Kidney (tissue), 14 donors: Measurements from ENCODE around the gene CCNT1. TPM values are rescaled to one million over a fixed set of nuclear protein-coding genes. Genes with fewer than 3 reads are reported as not detected.

Experiments used
- DNase-seq, 5 donors: peaks; one replicate each; pipeline ENCODE4 v3.0.0-alpha.2; 2013 to 2020
- FAIRE-seq: peaks from 2 replicates; lab custom pipeline; 2012; peaks lifted over from hg19 to GRCh38; lab: Jason Lieb, UNC
- H3K27ac ChIP-seq, 2 donors: one replicate each; pipeline ENCODE4 v1.7.0; 2013; ENCODE audit warnings: low read depth in 2 of 2, low read length in 2 of 2, inconsistent platforms in 1 of 2
- H3K27me3 ChIP-seq: one replicate; pipeline ENCODE4 v1.7.1; 2013; ENCODE audit warnings: low read length, inconsistent platforms; ENCODE audit not compliant: control insufficient read depth, insufficient read depth
- H3K36me3 ChIP-seq, 3 donors: one replicate each; pipeline versions ENCODE4 v1.7.0 to v1.7.1; 2013; ENCODE audit warnings: low read length in 3 of 3, control low read depth in 1 of 3, inconsistent platforms in 1 of 3; ENCODE audit not compliant: insufficient read depth in 3 of 3, control insufficient read depth in 2 of 3
- H3K4me1 ChIP-seq, 3 donors: one replicate each; pipeline versions ENCODE4 v1.7.0 to v1.7.1; 2013; ENCODE audit warnings: low read length in 3 of 3, inconsistent platforms in 1 of 3, low read depth in 1 of 3; ENCODE audit not compliant: control insufficient read depth in 2 of 3, insufficient read depth in 2 of 3
- H3K4me3 ChIP-seq, 3 donors: one replicate each; pipeline versions ENCODE4 v1.7.0 to v1.8.1; 2013; ENCODE audit warnings: low read length in 3 of 3, control low read depth in 1 of 3, inconsistent platforms in 1 of 3
- H3K9ac ChIP-seq, 3 donors: one replicate each; pipeline versions ENCODE4 v1.7.0 to v1.7.1; 2013; ENCODE audit warnings: low read length in 3 of 3, control low read depth in 1 of 3, inconsistent platforms in 1 of 3
- H3K9me3 ChIP-seq, 3 donors: one replicate each; pipeline versions ENCODE4 v1.7.0 to v1.7.1; 2013; ENCODE audit warnings: low read length in 3 of 3, control low read depth in 1 of 3, inconsistent platforms in 1 of 3; ENCODE audit not compliant: control insufficient read depth in 2 of 3, insufficient read depth in 1 of 3
- intact Hi-C: fragments of 100-400 bp; cut with DNase I; formaldehyde crosslinking; loops from one replicate; pipeline ENCODE4 v1.11.1; 2022
- polyA plus RNA-seq: library from polyadenylated mRNA; stranded (reverse); fragments of 350-450 nt; fragmentation: Illumina TruSeq; extraction: RNeasy Lipid Tissue Mini Kit (QIAGEN cat#74804); gene quantifications from one replicate; pipeline ENCODE4 v1.2.3, GENCODE V29; 2014; ENCODE audit warnings: low read depth, low replicate concordance; ENCODE audit not compliant: insufficient read depth
- total RNA-seq: library from RNA; stranded (reverse); fragmentation: NEBNext Ultra II Directional; extraction: Animal tissue kit (Norgen Biotek cat#: 25700); gene quantifications from one replicate; pipeline ENCODE4 v1.2.1, GENCODE V29; 2021
- TF ChIP-seq, protein P1 (sequence below): IDR thresholded peaks from 3 replicates; pipeline ENCODE4 v1.5.1; 2012; ENCODE audit warnings: mild to moderate bottlenecking, moderate library complexity, borderline replicate concordance; ENCODE audit not compliant: insufficient read depth; ENCODE audit errors: extremely low read depth
- donor health status: control.
- donor health status: control.
- donor health status: control.
- donor health status: control.
- donor health status: control.
- donor health status: DM: yes; HTN: yes; CAD: no.
- donor health status: Normal renal cell carcinoma (clear cell type).

CCNT1 gene
- total and polyA plus RNA-seq, 2 donors from 2014 or later: 4.1 to 39.4 TPM

DNA sequence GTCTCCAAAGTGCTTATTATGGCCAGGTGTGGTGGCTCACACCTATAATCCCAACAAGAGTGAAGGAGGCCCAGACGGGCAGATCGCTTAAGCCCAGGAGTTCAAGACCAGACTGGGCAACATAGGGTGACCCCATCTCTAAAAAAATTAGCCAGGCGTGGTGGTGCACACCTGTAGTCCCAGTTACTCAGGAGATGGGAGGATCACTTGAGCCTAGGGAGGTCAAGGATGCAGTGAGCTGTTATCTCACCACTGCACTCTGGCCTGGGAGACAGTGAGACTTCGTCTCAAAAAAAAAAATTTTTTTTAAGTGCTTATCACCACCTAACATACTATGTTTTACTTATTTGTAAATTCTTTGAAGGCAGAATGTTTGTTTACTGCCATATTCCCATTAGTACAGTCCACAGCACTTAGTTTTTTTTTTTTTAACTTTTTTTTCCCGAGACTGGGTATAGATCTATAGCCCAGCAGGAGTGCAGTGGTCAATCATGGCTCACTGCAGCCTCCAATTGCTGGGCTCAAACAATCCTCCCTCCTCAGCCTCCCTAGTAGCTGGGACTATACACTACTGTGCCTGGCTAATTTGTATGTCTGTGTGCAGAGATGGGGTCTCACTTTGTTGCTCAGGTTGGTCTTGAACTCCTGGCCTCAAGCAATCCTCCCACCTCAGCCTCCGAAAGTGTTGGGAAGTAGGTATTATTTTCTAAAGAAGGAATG is 29.7 kb downstream of the CCNT1 start:
- TF ChIP-seq, protein P1, sequence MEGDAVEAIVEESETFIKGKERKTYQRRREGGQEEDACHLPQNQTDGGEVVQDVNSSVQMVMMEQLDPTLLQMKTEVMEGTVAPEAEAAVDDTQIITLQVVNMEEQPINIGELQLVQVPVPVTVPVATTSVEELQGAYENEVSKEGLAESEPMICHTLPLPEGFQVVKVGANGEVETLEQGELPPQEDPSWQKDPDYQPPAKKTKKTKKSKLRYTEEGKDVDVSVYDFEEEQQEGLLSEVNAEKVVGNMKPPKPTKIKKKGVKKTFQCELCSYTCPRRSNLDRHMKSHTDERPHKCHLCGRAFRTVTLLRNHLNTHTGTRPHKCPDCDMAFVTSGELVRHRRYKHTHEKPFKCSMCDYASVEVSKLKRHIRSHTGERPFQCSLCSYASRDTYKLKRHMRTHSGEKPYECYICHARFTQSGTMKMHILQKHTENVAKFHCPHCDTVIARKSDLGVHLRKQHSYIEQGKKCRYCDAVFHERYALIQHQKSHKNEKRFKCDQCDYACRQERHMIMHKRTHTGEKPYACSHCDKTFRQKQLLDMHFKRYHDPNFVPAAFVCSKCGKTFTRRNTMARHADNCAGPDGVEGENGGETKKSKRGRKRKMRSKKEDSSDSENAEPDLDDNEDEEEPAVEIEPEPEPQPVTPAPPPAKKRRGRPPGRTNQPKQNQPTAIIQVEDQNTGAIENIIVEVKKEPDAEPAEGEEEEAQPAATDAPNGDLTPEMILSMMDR: no peak
- no peak overlapping the region for H3K27ac ChIP-seq
- DNase-seq: no peak
- H3K4me1 ChIP-seq: peaks cover 0 to 12% (median 4%) of the 10 kb centered on the region in 3 donors
- intact Hi-C loops: no loop called here
- no peak overlapping the region for H3K4me3 ChIP-seq
- H3K27me3 ChIP-seq: no peaks in the 10 kb centered on the region
- H3K36me3 ChIP-seq: peaks cover 0 to 7% (median 0%) of the 10 kb centered on the region in 3 donors
- no peak overlapping the region for H3K9ac ChIP-seq
- FAIRE-seq: no peak
- H3K9me3 ChIP-seq: no peaks in the 10 kb centered on the region

DNA sequence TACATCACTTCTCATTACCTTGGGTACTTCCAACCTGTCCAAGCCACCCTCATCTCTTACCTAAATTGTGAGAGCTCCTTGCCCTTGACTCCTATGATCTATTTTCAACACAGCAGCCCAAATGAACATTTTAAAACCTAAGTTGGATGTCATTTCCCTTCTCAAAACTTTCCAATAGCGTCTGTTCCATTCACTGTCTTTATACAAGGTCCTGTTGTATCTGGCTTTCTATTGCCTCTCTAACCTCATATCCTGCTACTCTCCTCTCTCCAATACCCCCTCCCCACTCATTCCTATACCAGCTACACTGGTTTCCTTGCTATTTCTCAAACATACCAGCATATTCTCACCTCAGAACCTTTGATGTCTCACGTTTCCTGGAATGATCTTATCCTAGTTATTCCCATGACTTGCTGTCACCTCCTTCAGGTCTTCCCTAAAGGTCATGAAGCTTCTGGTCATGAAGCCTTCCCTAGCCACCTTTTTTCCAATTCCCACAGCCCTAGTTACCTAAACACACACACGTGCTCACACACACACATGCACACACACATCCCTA is 30.4 kb downstream of the CCNT1 start:
- Histone ChIP-seq H3K9me3 (no peaks in the 10 kb centered on the region), H3K9ac (no peak overlapping the region), H3K27me3 (no peaks in the 10 kb centered on the region), H3K4me3 (no peak overlapping the region), H3K27ac (no peak overlapping the region), H3K36me3 (peaks cover 0 to 6% (median 0%) of the 10 kb centered on the region in 3 donors), H3K4me1 (peaks cover 0 to 5% (median 2%) of the 10 kb centered on the region in 3 donors)
- DNase-seq (no peak), FAIRE-seq (no peak)
- TF ChIP-seq, protein P1: no peak
- intact Hi-C loops: no loop called here

DNA sequence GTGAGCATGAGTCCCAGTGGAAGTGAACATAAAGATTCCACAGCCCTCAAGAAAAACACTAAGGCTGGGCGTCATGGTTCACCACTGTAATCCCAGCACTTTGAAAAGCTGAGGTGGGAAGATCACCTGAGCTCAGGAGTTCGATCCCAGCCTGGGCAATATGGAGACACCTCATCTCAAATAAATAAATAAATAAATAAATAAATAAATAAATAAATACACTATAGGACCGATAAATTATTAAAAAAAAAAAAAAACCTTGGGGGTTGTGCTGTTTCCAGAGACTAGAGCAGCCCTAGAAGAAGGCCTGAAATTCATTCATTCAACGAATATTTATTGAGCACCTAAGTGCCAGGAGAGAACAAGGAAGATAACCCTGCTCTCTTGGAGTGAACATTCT is 33.0 kb downstream of the CCNT1 start:
- intact Hi-C loops: no loop called here
- TF ChIP-seq, protein P1: no peak
- FAIRE-seq (no peak), DNase-seq (no peak)
- Histone ChIP-seq H3K9me3 (no peaks in the 10 kb centered on the region), H3K4me1 (peaks cover 0 to 17% (median 11%) of the 10 kb centered on the region in 3 donors), H3K36me3 (peaks cover 2 to 9% (median 2%) of the 10 kb centered on the region in 3 donors), H3K4me3 (no peak overlapping the region), H3K27ac (no peak overlapping the region), H3K9ac (no peak overlapping the region), H3K27me3 (no peaks in the 10 kb centered on the region)
